ENCODE measurements around the gene GPX6.
A peak's percentile ranks its signal among the peaks of the same experiment; 100 is the strongest.
"Not testable (repeated sequence)": the region's sequence is repeated elsewhere in the genome, so short reads cannot be mapped to it uniquely, and the experiment has no call there.

The GPX6 gene

GRCh38 chr6:28515676-28516075 is at the start of gene GPX6:
Gene GPX6 (minus strand): TSS chr6:28515793. CDS start chr6:28515743, 50 bp downstream.
- no peak for DNase-seq

GRCh38 chr6:28563430-28564095 is 48.0 kb upstream of the GPX6 start:
- DNase-seq, result no peak

- no peak for DNase-seq
Observed at GRCh38 chr6:28558629-28559028, 43.0 kb upstream of the GPX6 start.

GRCh38 chr6:28555136-28555535 is 39.5 kb upstream of the GPX6 start:
- no peak for DNase-seq

- DNase-seq, result no peak
Observed at GRCh38 chr6:28553986-28554881, 38.6 kb upstream of the GPX6 start.

GRCh38 chr6:28553384-28553985 is 37.9 kb upstream of the GPX6 start:
- no peak for DNase-seq

GRCh38 chr6:28551891-28552666 is 36.5 kb upstream of the GPX6 start:
- no peak for DNase-seq

GRCh38 chr6:28547003-28547402 is 31.4 kb upstream of the GPX6 start:
- DNase-seq, result not testable (repeated sequence)

- no peak for DNase-seq
Observed at GRCh38 chr6:28545955-28546354, 30.4 kb upstream of the GPX6 start.

GRCh38 chr6:28543651-28544610 is 28.3 kb upstream of the GPX6 start:
- peak; percentile 69 for DNase-seq

GRCh38 chr6:28542440-28543296 is 27.1 kb upstream of the GPX6 start:
- peak; percentile 54 for DNase-seq

GRCh38 chr6:28541996-28542395 is 26.4 kb upstream of the GPX6 start:
- no peak for DNase-seq

GRCh38 chr6:28537509-28538140 is 22.0 kb upstream of the GPX6 start:
- DNase-seq, result no peak

- peak; percentile 24 for DNase-seq
Observed at GRCh38 chr6:28537065-28537464, 21.5 kb upstream of the GPX6 start.

GRCh38 chr6:28534875-28535274 is 19.3 kb upstream of the GPX6 start:
- DNase-seq, result no peak

- no peak for DNase-seq
Observed at GRCh38 chr6:28534306-28534705, 18.7 kb upstream of the GPX6 start.

- no peak for DNase-seq
Observed at GRCh38 chr6:28531479-28532128, 16.0 kb upstream of the GPX6 start.

- no peak for DNase-seq
Observed at GRCh38 chr6:28530777-28531176, 15.2 kb upstream of the GPX6 start.

GRCh38 chr6:28525496-28526039 is 10.0 kb upstream of the GPX6 start, which contains the start of gene GPX5:
Gene GPX5 (plus strand): TSS chr6:28525881. CDS start chr6:28526014, 133 bp downstream.
- DNase-seq, result no peak

Measured in right hindlimb (tissue), 1 donor.